ENCODE results near the gene KCNQ5.

KCNQ5 gene

GRCh38 chr6:72813807-72814596, 192.1 kb downstream of the KCNQ5 start:
- DNase-seq, result no peak

GRCh38 chr6:72816022-72816421, 194.2 kb downstream of the KCNQ5 start:
- DNase-seq, result no peak

GRCh38 chr6:72817208-72817607, 195.3 kb downstream of the KCNQ5 start:
- no peak for DNase-seq

GRCh38 chr6:72819609-72820008, 197.7 kb downstream of the KCNQ5 start:
- DNase-seq, result no peak

GRCh38 chr6:72820153-72820552, 198.3 kb downstream of the KCNQ5 start:
- no peak for DNase-seq

DNA sequence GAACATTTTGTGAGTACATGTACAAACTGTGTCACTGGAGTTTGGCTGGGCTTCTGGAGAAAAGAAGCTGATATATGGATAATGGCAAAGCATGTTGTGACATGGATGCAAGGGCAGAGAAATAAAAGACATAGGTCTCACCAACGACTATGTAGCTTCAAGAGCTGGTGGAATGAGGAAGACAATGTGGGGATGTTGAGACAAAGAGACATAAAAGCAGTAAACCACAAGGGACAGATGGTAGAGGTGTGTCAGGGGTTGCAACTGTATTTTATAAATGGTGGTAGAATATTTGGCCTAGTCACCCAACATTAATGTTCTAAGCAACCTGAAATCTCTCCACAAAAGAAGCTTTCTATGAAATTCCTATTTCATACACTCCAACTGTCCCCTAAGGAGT, 199.0 kb downstream of the KCNQ5 start:
- no peak for DNase-seq

DNA sequence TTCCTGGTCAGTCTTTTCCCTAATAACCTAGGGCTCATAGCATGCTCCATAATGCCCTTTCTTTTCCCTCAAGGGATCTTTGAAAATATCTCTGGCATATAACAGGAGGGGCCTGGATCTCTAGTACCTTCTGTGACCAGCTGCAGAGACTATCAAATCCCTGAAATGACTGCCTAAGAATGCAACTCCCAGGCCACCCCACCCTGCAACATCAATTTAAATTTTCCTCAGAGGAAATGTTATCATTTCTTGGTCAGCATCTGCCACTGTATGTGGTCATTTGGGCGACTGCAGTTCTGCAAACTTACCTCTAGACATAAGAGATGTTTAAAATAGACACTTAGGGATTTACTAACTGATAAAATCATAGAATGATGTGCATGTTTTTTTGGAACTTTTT, 200.2 kb downstream of the KCNQ5 start:
- DNase-seq, result no peak

DNA sequence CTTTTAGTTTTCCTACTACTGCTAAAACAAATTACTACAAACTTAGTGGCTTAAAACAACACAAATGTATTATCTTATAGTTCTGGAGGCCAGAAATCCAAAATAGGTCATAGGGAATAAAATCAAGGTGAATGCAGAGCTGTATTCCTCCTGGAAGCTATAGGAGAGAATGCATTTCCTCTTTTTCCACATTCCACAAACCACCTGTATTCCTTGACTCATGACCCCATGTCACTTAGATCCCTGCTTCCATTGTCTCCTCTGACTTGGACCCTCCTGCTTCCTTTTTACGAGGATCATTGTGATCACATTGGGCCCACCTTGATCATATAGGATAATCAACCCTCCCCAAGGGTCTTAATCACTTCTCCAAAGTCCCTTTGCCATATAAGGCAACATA, 200.8 kb downstream of the KCNQ5 start:
- no peak for DNase-seq

DNA sequence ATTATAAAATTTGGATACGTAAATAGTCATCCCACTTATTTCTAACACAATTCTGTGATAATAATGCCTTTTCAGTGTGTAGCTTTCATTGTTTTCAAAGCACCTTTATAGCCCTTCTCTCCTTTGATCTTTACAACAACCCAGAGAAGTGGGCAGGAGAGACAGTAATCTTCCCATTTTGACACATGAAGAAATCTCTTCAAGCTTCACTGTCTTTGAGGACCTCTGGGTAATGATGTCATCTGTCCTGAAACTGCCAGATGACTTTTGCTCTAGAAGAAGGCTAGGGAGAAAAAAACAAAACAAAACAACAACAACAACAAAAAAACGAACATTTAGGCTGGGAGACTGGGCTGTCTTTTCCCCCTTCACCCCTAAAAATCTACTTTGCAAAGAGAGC, 203.0 kb downstream of the KCNQ5 start:
- DNase-seq, result no peak

GRCh38 chr6:72825315-72825911, 203.5 kb downstream of the KCNQ5 start:
- DNase-seq, result no peak

GRCh38 chr6:72826037-72826436, 204.2 kb downstream of the KCNQ5 start:
- no peak for DNase-seq

- no peak for DNase-seq
Observed at GRCh38 chr6:72826744-72827438, 205.0 kb downstream of the KCNQ5 start.

DNA sequence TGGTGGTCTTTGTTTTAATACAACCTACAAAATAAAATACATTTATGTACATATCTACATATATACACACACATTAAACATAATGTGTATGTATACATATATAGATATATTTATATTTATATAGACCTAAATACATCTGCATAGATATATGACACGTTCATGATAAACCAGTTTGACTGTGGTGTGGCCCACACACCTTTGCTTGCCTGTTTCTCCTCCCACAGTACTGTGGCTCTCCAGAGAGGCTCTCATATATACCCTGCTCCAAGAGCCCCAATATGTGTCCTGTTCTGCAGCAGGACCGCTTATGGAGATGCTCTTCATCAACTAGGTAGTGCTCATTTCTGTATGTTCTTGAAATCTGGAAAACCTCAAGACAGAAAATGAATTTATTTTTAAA, 207.0 kb downstream of the KCNQ5 start:
- no peak for DNase-seq

GRCh38 chr6:72832271-72832670, 210.4 kb downstream of the KCNQ5 start:
- no peak for DNase-seq

- DNase-seq, result no peak
Observed at GRCh38 chr6:72835749-72836148, 213.9 kb downstream of the KCNQ5 start.

DNA sequence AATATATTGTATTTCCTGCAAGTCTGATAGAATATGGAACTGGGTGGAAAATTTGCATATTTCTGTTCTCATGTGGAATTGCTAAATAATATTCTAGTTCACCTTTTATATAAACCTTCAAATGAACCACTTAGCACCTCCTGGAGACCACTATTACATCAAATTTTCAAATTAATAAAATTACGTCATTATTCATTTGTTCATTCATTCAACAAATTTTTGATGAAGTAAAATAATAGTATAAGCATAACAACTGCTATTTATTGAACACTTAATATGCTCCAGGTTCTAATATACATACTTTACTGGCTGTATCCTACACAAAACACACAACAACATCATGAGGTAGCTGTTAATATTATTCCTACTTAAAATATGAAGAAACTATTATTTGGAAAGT, 215.1 kb downstream of the KCNQ5 start:
- DNase-seq, result no peak

- DNase-seq, result no peak
Observed at GRCh38 chr6:72841195-72841594, 219.3 kb downstream of the KCNQ5 start.

DNA sequence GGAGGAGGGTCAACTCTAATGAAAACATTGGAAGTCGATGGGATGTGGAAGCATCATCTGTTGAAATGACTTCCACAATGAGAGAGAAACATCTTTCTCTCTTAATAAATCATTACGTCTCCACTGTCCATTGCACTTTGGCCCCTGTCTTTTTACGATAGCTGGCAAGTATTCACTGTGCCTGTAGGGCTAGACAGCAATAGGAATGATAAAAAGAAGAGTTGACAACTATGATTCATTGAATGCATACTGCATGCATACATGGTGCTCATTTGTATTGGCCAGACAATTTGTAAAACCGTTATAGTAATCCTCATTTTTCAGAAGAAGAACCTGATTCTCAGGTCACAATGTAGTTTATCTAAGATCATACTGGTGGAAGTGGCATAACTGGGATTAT, 220.3 kb downstream of the KCNQ5 start:
- no peak for DNase-seq

GRCh38 chr6:72844614-72845013, 222.8 kb downstream of the KCNQ5 start:
- DNase-seq, result no peak

DNA sequence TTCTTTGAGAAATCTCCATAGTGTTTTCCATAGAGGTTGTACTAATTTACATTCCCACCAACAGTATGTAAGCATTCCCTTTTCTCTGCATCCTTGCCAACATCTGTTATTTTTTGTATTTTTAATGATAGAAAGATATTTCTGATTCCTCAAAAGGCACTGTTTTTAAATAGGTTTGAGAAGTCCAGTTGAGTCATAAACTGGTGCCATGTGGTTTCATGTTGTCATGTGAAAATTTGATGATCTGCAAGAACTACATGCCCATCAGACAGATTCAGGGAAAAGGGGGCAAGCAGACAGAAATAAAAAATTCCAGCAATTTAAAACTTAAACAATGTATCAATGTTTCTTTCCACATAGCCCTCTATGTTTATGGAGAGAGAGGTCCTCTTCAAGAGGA, 227.5 kb downstream of the KCNQ5 start:
- DNase-seq, result no peak

- DNase-seq, result no peak
Observed at GRCh38 chr6:72850040-72850439, 228.2 kb downstream of the KCNQ5 start.

DNA sequence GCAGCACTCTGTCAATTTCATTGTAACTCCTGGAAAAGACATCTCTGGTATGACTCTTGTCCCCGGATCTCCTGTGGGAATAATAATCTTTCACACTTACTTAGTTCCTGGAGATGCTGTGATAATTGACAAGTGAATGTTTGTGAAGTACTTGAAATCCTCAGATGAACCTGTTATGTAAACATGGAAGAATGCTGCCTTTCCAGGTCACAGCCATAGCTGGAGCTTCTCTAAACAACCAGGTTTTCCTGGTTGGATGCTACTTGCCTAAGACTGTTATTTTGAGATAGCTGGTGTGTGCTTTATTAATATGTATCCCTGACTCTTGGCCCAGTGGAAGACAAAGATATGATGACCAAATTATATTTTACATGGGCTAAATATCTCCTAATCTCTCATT, 228.6 kb downstream of the KCNQ5 start:
- no peak for DNase-seq

DNA sequence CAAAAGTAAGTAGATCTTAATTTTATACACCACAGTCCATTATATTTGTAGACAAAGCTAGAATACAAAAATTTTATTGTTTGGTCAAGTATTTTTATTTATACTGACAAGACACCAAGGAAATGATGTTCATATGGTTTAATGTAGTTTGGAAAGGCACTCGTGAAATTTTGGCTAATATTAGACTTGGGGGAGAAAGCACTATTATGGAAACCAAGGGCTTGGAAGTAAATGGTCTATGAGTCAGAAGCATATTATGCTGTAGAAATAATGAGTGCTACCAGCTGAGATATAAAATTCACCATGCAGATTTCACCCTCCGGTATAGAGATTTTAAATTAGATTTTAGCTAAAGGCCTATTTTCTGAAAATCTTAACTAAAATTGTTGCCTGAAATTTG, 233.6 kb downstream of the KCNQ5 start:
- no peak for DNase-seq

DNA sequence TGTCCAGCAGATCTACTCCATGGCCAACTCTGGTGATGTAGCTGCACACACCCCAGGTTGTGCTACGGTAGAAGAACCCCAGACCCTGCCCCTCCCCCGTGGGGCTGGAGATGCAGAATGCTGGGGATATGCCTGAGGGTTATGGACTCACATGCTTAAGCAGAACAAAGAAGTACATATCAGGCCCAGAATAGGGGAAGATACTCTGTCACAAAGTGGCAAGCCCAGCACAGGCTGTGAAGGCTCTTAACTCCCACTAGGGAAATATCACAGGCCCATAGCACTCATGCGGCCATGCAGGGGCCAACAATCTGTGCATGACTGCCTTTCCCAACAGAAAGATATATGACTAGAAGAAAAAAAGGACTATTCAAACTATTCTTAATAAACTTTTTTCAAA, 234.9 kb downstream of the KCNQ5 start:
- DNase-seq, result no peak

Data from stimulated activated CD4-positive, alpha-beta T cell treated with anti-CD3 and anti-CD28 coated beads, Interleukin-2, amount 100 ng/mL, for 48 hours (primary cell).